ENCODE results near the gene ABR. TPM values are rescaled to one million over a fixed set of nuclear protein-coding genes. Genes with fewer than 3 reads are reported as not detected.
"Not testable (repeated sequence)": the region's sequence is repeated elsewhere in the genome, so short reads cannot be mapped to it uniquely, and the experiment has no call there.

The ABR gene
- total RNA-seq, 2 donors from 2014 or later: 243 to 326 TPM

- DNase-seq: no peak
- Histone ChIP-seq H3K9ac (ENCODE audit: low read depth in 2 of 2, low read length in 2 of 2) (no peak overlapping the region), H3K4me3 (no peak overlapping the region), H3K4me1 (no peaks in the 10 kb centered on the region), H3K36me3 (no peaks in the 10 kb centered on the region), H3K9me3 (no peaks in the 10 kb centered on the region), H3K27ac (no peak overlapping the region), H3K27me3 (no peaks in the 10 kb centered on the region)
- no peak for TF ChIP-seq CTCF (IDR thresholded peaks at IDR 0.05)
- intact Hi-C loops (cut with DNase I): no loop called here
These were observed 20.9 kb downstream of the ABR start for GRCh38 chr17:1158879-1159278.

GRCh38 chr17:1156864-1157263 is 22.9 kb downstream of the ABR start:
- H3K9ac ChIP-seq (ENCODE audit: low read depth in 2 of 2, low read length in 2 of 2): no peak overlapping the region
- no peaks in the 10 kb centered on the region for H3K9me3 ChIP-seq
- TF ChIP-seq CTCF (IDR thresholded peaks at IDR 0.05): no peak
- intact Hi-C loops (cut with DNase I): no loop called here
- no peak for DNase-seq
- H3K4me3 ChIP-seq: no peak overlapping the region
- no peak overlapping the region for H3K27ac ChIP-seq
- H3K4me1 ChIP-seq: no peaks in the 10 kb centered on the region
- no peaks in the 10 kb centered on the region for H3K36me3 ChIP-seq
- H3K27me3 ChIP-seq: no peaks in the 10 kb centered on the region

- no peak overlapping the region for H3K27ac ChIP-seq
- no peaks in the 10 kb centered on the region for H3K4me1 ChIP-seq
- no peaks in the 10 kb centered on the region for H3K9me3 ChIP-seq
- H3K9ac ChIP-seq (ENCODE audit: low read depth in 2 of 2, low read length in 2 of 2): no peak overlapping the region
- no peaks in the 10 kb centered on the region for H3K27me3 ChIP-seq
- no peaks in the 10 kb centered on the region for H3K36me3 ChIP-seq
- intact Hi-C loops (cut with DNase I): no loop called here
- no peak for TF ChIP-seq CTCF (IDR thresholded peaks at IDR 0.05)
- DNase-seq: no peak
- no peak overlapping the region for H3K4me3 ChIP-seq
These were observed 25.1 kb downstream of the ABR start for GRCh38 chr17:1154704-1155103.

- H3K27ac ChIP-seq: no peak overlapping the region
- intact Hi-C loops (cut with DNase I): no loop called here
- peak; percentile 36 for DNase-seq
- H3K27me3 ChIP-seq: no peaks in the 10 kb centered on the region
- no peaks in the 10 kb centered on the region for H3K4me1 ChIP-seq
- H3K4me3 ChIP-seq: no peak overlapping the region
- no peak overlapping the region for H3K9ac ChIP-seq (ENCODE audit: low read depth in 2 of 2, low read length in 2 of 2)
- no peaks in the 10 kb centered on the region for H3K9me3 ChIP-seq
- no peak for TF ChIP-seq CTCF (IDR thresholded peaks at IDR 0.05)
- H3K36me3 ChIP-seq: no peaks in the 10 kb centered on the region
These were observed 25.8 kb downstream of the ABR start for GRCh38 chr17:1153795-1154546.

GRCh38 chr17:1152582-1152981 is 27.2 kb downstream of the ABR start:
- H3K27ac ChIP-seq; DNase-seq; intact Hi-C loops (cut with DNase I); H3K9me3 ChIP-seq; H3K27me3 ChIP-seq; H3K9ac ChIP-seq (ENCODE audit: low read depth in 2 of 2, low read length in 2 of 2); H3K36me3 ChIP-seq; H3K4me3 ChIP-seq; H3K4me1 ChIP-seq: not testable (repeated sequence)

- Histone ChIP-seq H3K9me3 (no peaks in the 10 kb centered on the region), H3K4me1 (peaks cover 3% of the 10 kb centered on the region), H3K36me3 (no peaks in the 10 kb centered on the region), H3K4me3 (no peak overlapping the region), H3K9ac (ENCODE audit: low read depth in 2 of 2, low read length in 2 of 2) (no peak overlapping the region), H3K27ac (no peak overlapping the region), H3K27me3 (no peaks in the 10 kb centered on the region)
- no peak for TF ChIP-seq CTCF (IDR thresholded peaks at IDR 0.05)
- intact Hi-C loops (cut with DNase I): no loop called here
- no peak for DNase-seq
These were observed 28.7 kb downstream of the ABR start for GRCh38 chr17:1150863-1151600.

All from colonic mucosa (tissue), 4 donors.